NCI-H2107 treated with DMSO at 0.1 percent for 48 hours (cell line): Measurements from ENCODE around the gene ABCB6.

Experiments used
- DNase-seq: peaks from one replicate; lab custom pipeline; 2025; ENCODE audit not compliant: unreplicated experiment; lab: John Stamatoyannopoulos, UW

Gene ABCB6

GRCh38 chr2:219245899-219246230, 27.1 kb upstream of the ABCB6 start:
- DNase-seq = no peak

GRCh38 chr2:219245148-219245898, 26.6 kb upstream of the ABCB6 start, which contains the start of the genes GLB1L and STK16:
Gene GLB1L, minus strand, starts transcription at chr2:219245444. Its CDS starts 1,871 bp downstream, at chr2:219243573.
Gene STK16, plus strand, starts transcription at chr2:219245479. Its CDS starts 521 bp downstream, at chr2:219246000.
- DNase-seq = peak; percentile 16

- no peak for DNase-seq
Observed at GRCh38 chr2:219244789-219245147, 26.0 kb upstream of the ABCB6 start.

GRCh38 chr2:219243291-219243761, 24.6 kb upstream of the ABCB6 start:
- no peak for DNase-seq

- no peak for DNase-seq
Observed at GRCh38 chr2:219234331-219234730, 15.6 kb upstream of the ABCB6 start.

- DNase-seq = no peak
Observed at GRCh38 chr2:219230059-219230540, 11.3 kb upstream of the ABCB6 start.

GRCh38 chr2:219229305-219230058, 10.7 kb upstream of the ABCB6 start, which contains the start of the genes ANKZF1 and ATG9A:
Gene ANKZF1, plus strand, starts transcription at chr2:219229806. Its CDS starts 452 bp downstream, at chr2:219230258.
Gene ATG9A, minus strand, starts transcription at chr2:219229636. Its CDS starts 1,612 bp downstream, at chr2:219228024.
- peak; percentile 91 for DNase-seq

GRCh38 chr2:219228911-219229304, 10.2 kb upstream of the ABCB6 start:
- DNase-seq = no peak

GRCh38 chr2:219228041-219228910, 9.5 kb upstream of the ABCB6 start:
- no peak for DNase-seq

GRCh38 chr2:219225350-219225749, 6.6 kb upstream of the ABCB6 start:
- DNase-seq = no peak

- DNase-seq = no peak
Observed at GRCh38 chr2:219223831-219224610, 5.3 kb upstream of the ABCB6 start.

- DNase-seq = no peak
Observed at GRCh38 chr2:219221957-219222518, 3.3 kb upstream of the ABCB6 start.

GRCh38 chr2:219220652-219221402, 2.1 kb upstream of the ABCB6 start:
- no peak for DNase-seq

GRCh38 chr2:219219784-219220532, 1.2 kb upstream of the ABCB6 start:
- no peak for DNase-seq

- no peak for DNase-seq
Observed at GRCh38 chr2:219218217-219218731, 484 bp downstream of the ABCB6 start.

- DNase-seq = no peak
Observed at GRCh38 chr2:219216535-219216915, 2.2 kb downstream of the ABCB6 start.

- DNase-seq = no peak
Observed at GRCh38 chr2:219215871-219216534, 2.8 kb downstream of the ABCB6 start.

GRCh38 chr2:219214786-219215185, 4.0 kb downstream of the ABCB6 start:
- no peak for DNase-seq
